Neural progenitor cell (in vitro differentiated cells): Measurements from ENCODE around the gene STRN. TPM values are rescaled to one million over a fixed set of nuclear protein-coding genes. Genes with fewer than 3 reads are reported as not detected.
A peak's percentile ranks its signal among the peaks of the same experiment; 100 is the strongest.
"Not testable (repeated sequence)": the region's sequence is repeated elsewhere in the genome, so short reads cannot be mapped to it uniquely, and the experiment has no call there.

Experiments used
- DNase-seq: peaks from one replicate; pipeline ENCODE4 v3.0.0-alpha.2; 2016; ENCODE audit warnings: low spot score
- H2AFZ ChIP-seq: fragments of 200-600 bp; sonication (generic); replicated peaks from 2 replicates; pipeline ENCODE4 v1.6.1; 2016; ENCODE audit warnings: antibody characterized with exemption
- H3F3A ChIP-seq: fragments of 200-600 bp; sonication (generic); 2 replicates; pipeline ENCODE4 v1.6.1; 2016; ENCODE audit warnings: antibody characterized with exemption, low read depth
- H3K27ac ChIP-seq: fragments of 200-600 bp; sonication (generic); 2 replicates; pipeline ENCODE4 v1.5.1; 2016; ENCODE audit warnings: mild to moderate bottlenecking
- H3K27me3 ChIP-seq: fragments of 200-600 bp; sonication (generic); 2 replicates; pipeline ENCODE4 v1.6.1; 2016; ENCODE audit warnings: mild to moderate bottlenecking, moderate library complexity
- H3K36me3 ChIP-seq: fragments of 200-600 bp; sonication (generic); 2 replicates; pipeline ENCODE4 v1.5.1; 2016
- H3K4me1 ChIP-seq: fragments of 200-600 bp; sonication (generic); 2 replicates; pipeline ENCODE4 v1.6.1; 2016; ENCODE audit warnings: mixed run types
- H3K4me2 ChIP-seq: fragments of 200-600 bp; sonication (generic); 2 replicates; pipeline ENCODE4 v1.6.1; 2016
- H3K4me3 ChIP-seq: fragments of 200-600 bp; sonication (generic); 2 replicates; pipeline ENCODE4 v1.5.1; 2016
- H3K79me2 ChIP-seq: fragments of 200-600 bp; sonication (generic); 2 replicates; pipeline ENCODE4 v1.6.1; 2016; ENCODE audit warnings: low read depth
- H3K9ac ChIP-seq: fragments of 200-600 bp; sonication (generic); 2 replicates; pipeline ENCODE4 v1.6.1; 2016
- H3K9me3 ChIP-seq: fragments of 200-600 bp; sonication (generic); 2 replicates; pipeline ENCODE4 v1.5.1; 2016; ENCODE audit warnings: low read depth
- H4K20me1 ChIP-seq: fragments of 200-600 bp; sonication (generic); 2 replicates; pipeline ENCODE4 v1.6.1; 2016; ENCODE audit warnings: low read depth
- H3K27ac Mint-ChIP-seq: 3 replicates; pipeline ENCODE4 v1.8.0; 2021; ENCODE audit warnings: mixed read lengths
- H3K27me3 Mint-ChIP-seq: 2 replicates; pipeline ENCODE4 v1.8.0; 2022; ENCODE audit warnings: low read depth, mild to moderate bottlenecking, inconsistent platforms, moderate library complexity, mixed read lengths; ENCODE audit not compliant: insufficient read depth
- H3K36me3 Mint-ChIP-seq: 3 replicates; pipeline ENCODE4 v1.8.0; 2021; ENCODE audit warnings: mixed read lengths
- H3K4me1 Mint-ChIP-seq: 3 replicates; pipeline ENCODE4 v1.8.0; 2021; ENCODE audit warnings: mixed read lengths
- H3K4me3 Mint-ChIP-seq: 3 replicates; pipeline ENCODE4 v1.8.0; 2021; ENCODE audit warnings: mild to moderate bottlenecking, moderate library complexity, mixed read lengths
- H3K9me3 Mint-ChIP-seq: 3 replicates; pipeline ENCODE4 v1.8.0; 2020; ENCODE audit warnings: mixed read lengths
- CTCF ChIP-seq: fragments of 200-600 bp; sonication (generic); IDR thresholded peaks from 2 replicates; pipeline ENCODE4 v1.5.1; 2017; ENCODE audit warnings: antibody characterized with exemption, mild to moderate bottlenecking
- EZH2 ChIP-seq: fragments of 200-600 bp; sonication (generic); IDR thresholded peaks from 2 replicates; pipeline ENCODE4 v1.6.1; 2017; ENCODE audit warnings: antibody characterized with exemption, mild to moderate bottlenecking, moderate library complexity
- EZH2phosphoT487 ChIP-seq: fragments of 200-600 bp; sonication (generic); IDR thresholded peaks from 2 replicates; pipeline ENCODE4 v1.6.1; 2017; ENCODE audit warnings: antibody characterized with exemption
- total RNA-seq: library from RNA; depleted of rRNA; stranded (reverse); fragments of >200 nt; gene quantifications from 2 replicates; pipeline ENCODE4 v1.2.3, GENCODE V29; 2015; ENCODE audit warnings: low replicate concordance

The STRN gene
- total RNA-seq, 1 donor from 2014 or later: 20.9 TPM

- H3K36me3 Mint-ChIP-seq: peaks cover 1% of the 10 kb centered on the region
- Histone ChIP-seq H3K27ac (no peak overlapping the region), H3K9ac (no peak overlapping the region), H3K4me2 (no peak overlapping the region), H4K20me1 (no peaks in the 10 kb centered on the region), H3K36me3 (peaks cover 5% of the 10 kb centered on the region), H3K9me3 (no peaks in the 10 kb centered on the region), H3K27me3 (no peaks in the 10 kb centered on the region), H3K4me1 (no peaks in the 10 kb centered on the region), H3K4me3 (no peak overlapping the region), H2AFZ (no peak overlapping the region), H3F3A (no peaks in the 10 kb centered on the region), H3K79me2 (no peaks in the 10 kb centered on the region)
- H3K27me3 Mint-ChIP-seq: no peaks in the 10 kb centered on the region
- H3K4me1 Mint-ChIP-seq: no peaks in the 10 kb centered on the region
- TF ChIP-seq CTCF: no peak
- no peak for TF ChIP-seq EZH2
- TF ChIP-seq EZH2phosphoT487: no peak
- no peak overlapping the region for H3K27ac Mint-ChIP-seq
- no peak overlapping the region for H3K4me3 Mint-ChIP-seq
- H3K9me3 Mint-ChIP-seq: no peaks in the 10 kb centered on the region
- DNase-seq: peak; percentile 1
These were observed 39.0 kb upstream of the STRN start for GRCh38 chr2:37005118-37005868.

DNA sequence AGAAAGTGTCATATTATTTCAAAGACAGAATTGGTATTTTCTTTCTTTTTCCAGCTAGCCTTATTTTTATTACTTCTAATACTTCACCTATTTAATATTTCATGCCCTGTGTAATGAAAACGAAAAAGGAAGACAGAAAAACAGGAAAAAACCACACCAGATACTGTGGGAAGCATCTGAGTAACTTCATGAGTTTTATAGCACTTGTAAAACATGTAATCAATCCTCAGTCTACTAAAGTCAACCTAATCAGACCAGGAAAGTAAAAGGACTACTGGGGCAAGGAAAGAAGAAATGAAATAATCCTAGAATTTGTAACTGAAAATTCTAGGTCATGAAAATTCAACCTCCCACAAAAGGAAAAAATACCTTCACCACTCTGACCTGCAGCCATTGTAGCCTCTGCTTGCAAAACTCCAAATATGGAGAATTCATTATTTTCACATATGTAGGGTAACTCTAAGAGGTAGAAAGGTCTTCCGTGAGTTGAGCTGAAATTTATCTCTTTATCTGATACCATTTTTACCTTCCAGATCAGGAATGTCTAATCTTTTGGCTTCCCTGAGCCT lies 34.7 kb upstream of the STRN start:
- Mint-ChIP-seq H3K4me3 (no peak overlapping the region), H3K27ac (no peak overlapping the region), H3K9me3 (no peaks in the 10 kb centered on the region), H3K36me3 (peaks cover 13% of the 10 kb centered on the region), H3K27me3 (peaks cover 2% of the 10 kb centered on the region), H3K4me1 (no peaks in the 10 kb centered on the region)
- no peak overlapping the region for H3K4me3 ChIP-seq
- H4K20me1 ChIP-seq: no peaks in the 10 kb centered on the region
- no peaks in the 10 kb centered on the region for H3K27me3 ChIP-seq
- H3K9ac ChIP-seq: no peak overlapping the region
- H2AFZ ChIP-seq: no peak overlapping the region
- no peaks in the 10 kb centered on the region for H3K4me1 ChIP-seq
- no peak overlapping the region for H3K27ac ChIP-seq
- peaks cover 5% of the 10 kb centered on the region for H3K36me3 ChIP-seq
- no peak for DNase-seq
- no peak overlapping the region for H3K4me2 ChIP-seq
- H3K79me2 ChIP-seq: no peaks in the 10 kb centered on the region
- no peaks in the 10 kb centered on the region for H3F3A ChIP-seq
- no peaks in the 10 kb centered on the region for H3K9me3 ChIP-seq
- TF ChIP-seq EZH2: no peak
- TF ChIP-seq EZH2phosphoT487: no peak
- no peak for TF ChIP-seq CTCF

- no peaks in the 10 kb centered on the region for H3K9me3 ChIP-seq
- DNase-seq: no peak
- Mint-ChIP-seq H3K27ac (no peak overlapping the region), H3K27me3 (peaks cover 2% of the 10 kb centered on the region), H3K4me3 (no peak overlapping the region), H3K36me3 (peaks cover 13% of the 10 kb centered on the region), H3K4me1 (no peaks in the 10 kb centered on the region), H3K9me3 (no peaks in the 10 kb centered on the region)
- no peak overlapping the region for H2AFZ ChIP-seq
- no peaks in the 10 kb centered on the region for H3K79me2 ChIP-seq
- no peak overlapping the region for H3K9ac ChIP-seq
- H3K4me3 ChIP-seq: no peak overlapping the region
- no peak overlapping the region for H3K27ac ChIP-seq
- no peaks in the 10 kb centered on the region for H3K27me3 ChIP-seq
- peaks cover 2% of the 10 kb centered on the region for H3K36me3 ChIP-seq
- no peaks in the 10 kb centered on the region for H3K4me1 ChIP-seq
- no peaks in the 10 kb centered on the region for H4K20me1 ChIP-seq
- TF ChIP-seq EZH2 (no peak), EZH2phosphoT487 (no peak)
- no peak overlapping the region for H3K4me2 ChIP-seq
- H3F3A ChIP-seq: no peaks in the 10 kb centered on the region
These were observed 34.0 kb upstream of the STRN start for GRCh38 chr2:37000318-37000717.

GRCh38 chr2:36999416-36999815 lies 33.1 kb upstream of the STRN start:
- peaks cover 13% of the 10 kb centered on the region for H3K36me3 Mint-ChIP-seq
- H3K27ac ChIP-seq, H3K4me2 ChIP-seq, H3K4me1 ChIP-seq, H3K27me3 ChIP-seq, H3K27ac Mint-ChIP-seq, H3K4me1 Mint-ChIP-seq, H3K79me2 ChIP-seq, H3K4me3 Mint-ChIP-seq, H3K9me3 ChIP-seq, H3K36me3 ChIP-seq, H2AFZ ChIP-seq, H3K9ac ChIP-seq, H3F3A ChIP-seq, H4K20me1 ChIP-seq, H3K4me3 ChIP-seq, H3K27me3 Mint-ChIP-seq, H3K9me3 Mint-ChIP-seq, DNase-seq: not testable (repeated sequence)
